NCI-H446 (cell line): ENCODE data around the gene ARPIN.
A peak's percentile ranks its signal among the peaks of the same experiment; 100 is the strongest.
"Not testable (repeated sequence)": the region's sequence is repeated elsewhere in the genome, so short reads cannot be mapped to it uniquely, and the experiment has no call there.

Source experiments
- DNase-seq, 2 experiments: peaks; one replicate each; lab custom pipeline; 2025; lab: John Stamatoyannopoulos, UW

ARPIN gene

GRCh38 chr15:89912674-89913396 lies at the start of gene ARPIN:
Gene ARPIN (minus strand): TSS chr15:89912952. CDS start chr15:89912835, 117 bp downstream.
- peak; percentile 11 to 39 for DNase-seq

GRCh38 chr15:89958107-89958805 lies 45.5 kb upstream of the ARPIN start:
- no peak for DNase-seq

- DNase-seq, result not testable (repeated sequence)
Measured at GRCh38 chr15:89955449-89955998, 42.8 kb upstream of the ARPIN start.

GRCh38 chr15:89954541-89954940 lies 41.8 kb upstream of the ARPIN start:
- DNase-seq, result no peak

GRCh38 chr15:89948796-89949195 lies 36.0 kb upstream of the ARPIN start:
- DNase-seq, result no peak

GRCh38 chr15:89947385-89947784 lies 34.6 kb upstream of the ARPIN start:
- DNase-seq, result no peak

- no peak for DNase-seq
Measured at GRCh38 chr15:89946681-89947299, 34.0 kb upstream of the ARPIN start.

GRCh38 chr15:89943721-89944120 lies 31.0 kb upstream of the ARPIN start:
- not testable (repeated sequence) for DNase-seq

- no peak for DNase-seq
Measured at GRCh38 chr15:89939910-89940309, 27.2 kb upstream of the ARPIN start.

- not testable (repeated sequence) for DNase-seq
Measured at GRCh38 chr15:89939377-89939776, 26.6 kb upstream of the ARPIN start.

- DNase-seq, result no peak
Measured at GRCh38 chr15:89937365-89938350, 24.9 kb upstream of the ARPIN start.

GRCh38 chr15:89936786-89937265 lies 24.1 kb upstream of the ARPIN start:
- DNase-seq, result no peak

- DNase-seq, result no peak
Measured at GRCh38 chr15:89936051-89936785, 23.5 kb upstream of the ARPIN start.

GRCh38 chr15:89932880-89933279 lies 20.1 kb upstream of the ARPIN start:
- DNase-seq, result no peak

GRCh38 chr15:89928421-89928820 lies 15.7 kb upstream of the ARPIN start:
- DNase-seq, result no peak

- no peak for DNase-seq
Measured at GRCh38 chr15:89926158-89926557, 13.4 kb upstream of the ARPIN start.

GRCh38 chr15:89917442-89918101 lies 4.8 kb upstream of the ARPIN start:
- DNase-seq, result no peak

- no peak for DNase-seq
Measured at GRCh38 chr15:89916660-89917059, 3.9 kb upstream of the ARPIN start.

- DNase-seq, result no peak
Measured at GRCh38 chr15:89912145-89912673, 543 bp downstream of the ARPIN start.
